HG02642 (cell line): ENCODE results near the gene KNTC1.
"Not testable (repeated sequence)": the region's sequence is repeated elsewhere in the genome, so short reads cannot be mapped to it uniquely, and the experiment has no call there.

Source experiments
- ATAC-seq: cut with Tn5 transposase; IDR thresholded peaks from one replicate; pipeline ENCODE4 v1.9.1; 2021; ENCODE audit warnings: mild to moderate bottlenecking; ENCODE audit not compliant: unreplicated experiment, poor library complexity

The KNTC1 gene

GRCh38 chr12:122610911-122611310, 83.9 kb downstream of the KNTC1 start:
- no peak for ATAC-seq

DNA sequence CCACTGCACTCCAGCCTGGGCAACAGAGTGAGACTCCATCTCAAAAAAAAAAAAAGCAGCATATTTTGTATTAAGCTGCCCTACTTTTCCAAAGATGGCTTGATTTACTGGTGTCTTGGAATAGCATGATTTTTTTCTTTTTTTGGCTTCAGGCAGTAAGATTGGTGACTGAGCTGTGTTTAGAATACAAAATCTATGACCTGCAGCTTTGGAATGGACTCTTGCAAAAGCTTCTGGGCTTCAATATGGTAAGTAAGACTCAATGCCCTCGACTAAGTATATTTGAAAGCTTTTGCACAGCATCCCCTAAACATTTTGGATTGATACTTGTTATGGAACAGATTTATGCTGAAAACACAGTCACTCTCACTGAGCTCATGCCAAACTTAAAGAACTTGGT, 87.8 kb downstream of the KNTC1 start:
- ATAC-seq: no peak

DNA sequence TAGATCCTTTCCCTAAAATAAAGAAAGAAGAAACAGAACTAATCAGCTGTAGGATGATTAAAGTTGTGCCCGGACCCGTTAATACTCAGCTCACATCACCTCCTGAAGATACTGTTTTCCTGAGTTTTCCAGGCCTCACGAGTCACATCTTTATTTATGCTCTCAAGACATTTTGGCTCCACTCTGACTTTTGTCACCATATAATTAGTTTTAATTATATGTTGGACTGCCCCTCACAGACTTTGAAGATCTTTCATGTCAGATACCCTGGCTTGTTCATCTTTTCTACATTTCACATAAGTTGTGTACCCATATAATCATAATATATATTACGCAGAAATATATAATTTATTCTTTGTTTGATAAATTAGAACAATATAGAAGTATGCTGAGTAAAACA, 88.7 kb downstream of the KNTC1 start:
- ATAC-seq: no peak

DNA sequence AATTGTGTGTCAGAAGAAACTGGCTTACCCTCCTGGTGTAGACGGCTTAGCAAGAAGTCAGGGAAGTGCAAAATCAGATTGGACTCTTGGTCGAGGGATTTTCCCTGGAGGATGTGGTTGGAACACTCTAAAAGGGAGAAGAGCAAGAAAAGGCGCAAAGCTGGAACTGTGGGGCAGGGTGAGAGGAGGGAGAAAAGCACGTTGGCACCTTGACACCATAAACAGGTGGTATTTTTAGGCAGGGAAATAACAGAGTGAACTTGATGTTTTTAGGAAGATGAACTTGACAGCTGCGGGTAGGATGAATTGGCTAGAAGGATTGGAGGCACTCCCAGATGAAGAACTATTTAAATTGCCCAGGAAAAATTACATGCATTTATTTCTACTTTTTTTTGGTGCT, 108.4 kb downstream of the KNTC1 start:
- no peak for ATAC-seq

DNA sequence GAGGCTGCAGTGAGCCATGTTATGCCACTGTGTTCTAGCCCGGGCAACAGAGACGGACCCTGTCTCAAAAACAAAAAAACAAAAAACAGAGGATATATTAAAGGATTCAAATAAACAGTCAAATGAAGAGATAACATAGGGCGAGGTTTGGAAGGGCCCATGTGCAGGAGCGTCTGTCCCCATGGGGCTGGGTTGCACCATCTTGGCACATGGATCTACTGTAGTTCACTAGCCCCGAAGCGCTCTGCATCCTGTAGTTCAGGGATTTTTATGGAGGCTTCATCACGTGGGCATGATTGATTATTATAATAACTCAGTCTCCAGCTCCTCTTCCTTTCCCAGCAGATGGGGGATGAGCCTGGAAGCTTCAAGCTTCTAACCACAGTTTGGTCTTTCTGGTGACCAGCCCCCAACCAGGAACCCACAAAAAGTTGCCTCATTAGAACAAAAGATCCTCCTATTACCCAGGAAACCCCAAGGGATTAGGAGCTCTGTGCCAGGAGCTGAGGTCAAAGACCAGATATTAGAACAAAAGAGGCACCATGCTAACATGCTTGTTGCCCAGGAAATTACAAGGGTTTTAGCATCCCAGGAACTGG, 116.3 kb downstream of the KNTC1 start:
- no peak for ATAC-seq

DNA sequence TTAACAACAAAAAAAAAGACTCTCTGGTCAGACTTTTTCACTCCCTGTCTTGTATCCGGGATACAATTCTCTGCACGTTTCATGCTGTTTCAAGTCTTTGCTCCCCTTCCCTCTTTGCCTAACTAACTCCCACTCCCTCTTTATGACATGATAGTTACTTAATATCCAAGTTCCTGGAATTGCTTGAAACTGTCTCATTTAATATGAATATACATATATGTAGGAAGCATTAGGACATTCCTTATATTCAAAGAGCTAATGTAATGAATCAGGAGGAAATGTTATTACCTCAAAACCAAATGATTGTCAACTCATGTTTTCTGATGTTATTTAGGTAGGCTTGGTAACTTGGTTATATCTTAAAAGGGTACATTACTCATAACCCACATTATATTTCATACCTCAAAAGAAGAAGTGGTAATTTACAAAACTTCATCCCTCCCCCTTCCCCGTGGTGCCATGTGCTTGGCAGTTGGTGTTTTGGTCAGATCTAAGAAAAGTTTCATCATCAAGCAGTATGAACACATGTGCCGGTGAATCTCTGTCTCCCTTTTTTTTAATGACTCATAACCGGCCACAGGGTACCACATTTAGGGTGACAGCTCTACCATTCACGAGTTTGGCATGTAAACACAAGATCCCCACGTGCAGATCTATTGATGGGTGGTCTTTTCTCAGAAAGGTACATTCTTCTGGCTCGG, 119.6 kb downstream of the KNTC1 start:
- ATAC-seq: peak; percentile 85

DNA sequence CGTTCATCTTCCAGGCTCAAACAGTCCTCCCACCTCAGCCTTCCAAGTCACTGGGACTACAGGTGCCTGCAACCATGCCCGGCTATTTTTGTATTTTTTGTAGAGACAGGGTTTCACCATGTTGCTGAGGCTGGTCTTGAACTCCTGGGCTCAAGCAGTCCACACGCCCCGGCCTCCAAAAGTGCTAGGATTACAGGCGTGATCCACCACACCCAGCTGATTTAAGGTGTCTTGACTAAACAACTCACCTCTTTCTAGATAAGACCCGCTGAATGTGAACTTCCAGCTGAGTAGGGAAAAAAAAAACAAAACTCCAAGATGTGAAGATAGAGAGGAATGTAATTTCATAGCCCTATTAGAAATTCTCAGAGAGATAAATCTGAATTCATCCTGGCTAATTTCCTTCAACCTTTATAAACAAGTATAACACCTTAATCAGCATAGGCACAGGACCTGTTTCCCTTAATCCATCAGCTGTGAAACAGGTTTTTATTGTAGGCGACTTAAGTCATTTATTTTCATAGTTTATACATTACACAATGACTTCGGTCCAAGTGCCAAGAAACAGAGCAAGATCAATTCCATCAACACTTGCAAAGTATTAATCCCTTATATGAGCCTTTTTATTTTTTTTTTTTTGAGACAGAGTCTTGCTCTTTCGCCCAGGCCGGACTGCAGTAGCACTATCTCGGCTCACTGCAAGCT, 124.6 kb downstream of the KNTC1 start:
- ATAC-seq: no peak

GRCh38 chr12:122653291-122653690, 126.2 kb downstream of the KNTC1 start:
- ATAC-seq: not testable (repeated sequence)

DNA sequence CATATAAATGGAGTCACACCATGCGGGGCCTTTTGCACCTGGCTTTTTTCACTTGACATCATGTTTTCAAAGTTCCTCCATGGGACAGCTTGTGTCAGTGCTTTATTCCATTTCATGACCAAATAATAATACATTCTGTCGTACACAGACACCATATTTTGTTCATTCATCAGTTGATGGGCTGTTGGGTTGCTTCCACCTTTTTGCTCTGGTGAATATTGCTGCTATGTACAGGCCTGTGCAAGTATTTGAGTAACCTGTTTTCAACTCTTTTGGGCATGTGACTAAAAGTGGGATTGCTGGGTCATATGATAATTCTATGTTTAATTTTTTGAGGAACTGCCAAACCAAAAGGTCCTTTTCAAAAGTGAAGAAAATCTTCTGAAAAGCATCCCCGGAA, 129.2 kb downstream of the KNTC1 start:
- no peak for ATAC-seq

- no peak for ATAC-seq
These were observed 132.5 kb downstream of the KNTC1 start for GRCh38 chr12:122659579-122659978.

DNA sequence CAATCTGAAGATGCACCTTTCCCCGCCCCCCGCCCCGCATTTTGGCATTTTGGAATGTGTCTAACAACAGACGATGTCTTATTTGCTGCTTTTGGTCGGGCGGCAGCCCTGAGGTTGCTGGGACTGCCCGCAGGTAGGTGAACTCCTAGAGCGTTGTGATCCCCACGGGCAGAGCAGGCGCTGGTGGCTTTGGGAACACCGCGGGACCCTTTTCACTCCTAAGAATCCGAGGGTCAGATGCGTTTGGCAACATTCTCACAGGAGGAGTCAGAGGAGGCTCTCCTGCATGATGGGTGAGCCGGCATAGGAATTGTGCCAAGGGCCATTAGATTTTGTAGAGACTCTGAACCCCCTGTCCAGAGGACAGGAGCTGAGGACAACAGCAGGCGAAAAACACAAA, 134.2 kb downstream of the KNTC1 start:
- ATAC-seq: no peak

DNA sequence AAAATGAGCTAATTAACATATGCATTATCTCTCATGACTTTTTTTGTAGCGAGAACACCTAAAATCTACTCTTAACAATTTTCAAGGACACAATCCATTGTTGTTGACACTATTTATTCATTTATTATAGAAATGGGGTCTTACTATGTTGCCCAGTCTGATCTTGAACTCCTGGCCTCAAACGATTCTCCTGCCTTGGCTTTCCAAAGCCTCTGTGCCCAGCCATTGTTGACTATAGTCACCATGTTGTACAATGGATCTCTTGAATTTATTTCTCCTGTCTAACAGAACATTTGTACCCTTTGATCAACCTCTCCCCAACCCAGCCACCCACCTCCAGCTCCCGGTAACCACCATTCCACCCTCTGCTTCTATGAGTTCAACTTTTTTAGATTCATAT, 134.9 kb downstream of the KNTC1 start:
- ATAC-seq: no peak

- ATAC-seq: no peak
These were observed 138.3 kb downstream of the KNTC1 start for GRCh38 chr12:122665349-122665748.

- ATAC-seq: no peak
These were observed 138.7 kb downstream of the KNTC1 start for GRCh38 chr12:122665759-122666158.

GRCh38 chr12:122668268-122668667, 141.2 kb downstream of the KNTC1 start:
- no peak for ATAC-seq

DNA sequence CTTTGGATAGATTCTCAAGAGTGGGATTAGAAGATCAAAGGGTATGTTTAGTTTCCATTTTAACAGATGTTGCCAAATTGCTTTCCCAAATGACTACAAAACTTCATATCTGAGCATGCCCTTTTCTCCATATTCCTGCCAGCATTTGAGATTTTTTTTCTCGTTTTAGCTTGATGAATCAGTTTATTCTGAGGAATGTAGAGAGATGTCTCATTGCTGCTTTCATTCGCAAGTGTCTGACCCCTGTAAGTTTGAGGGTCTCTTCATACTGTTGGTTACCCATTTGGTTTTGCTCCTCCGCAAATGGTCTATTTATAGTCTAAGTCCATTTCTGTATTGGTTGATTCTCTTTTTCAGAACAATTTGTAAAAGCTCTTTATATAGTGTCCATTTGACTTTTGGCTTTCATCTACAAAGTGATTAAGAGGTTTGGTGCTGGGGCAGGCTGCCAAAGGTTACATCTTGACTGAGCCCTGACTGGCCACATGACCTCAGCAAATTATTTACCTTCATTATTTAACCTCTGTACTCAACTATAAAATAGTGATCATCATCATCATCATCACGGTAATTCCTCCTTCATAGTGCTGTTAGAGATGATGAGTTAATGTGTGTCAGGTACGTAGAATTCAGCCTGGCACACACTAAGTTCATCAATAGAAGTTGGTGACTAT, 142.5 kb downstream of the KNTC1 start:
- no peak for ATAC-seq

DNA sequence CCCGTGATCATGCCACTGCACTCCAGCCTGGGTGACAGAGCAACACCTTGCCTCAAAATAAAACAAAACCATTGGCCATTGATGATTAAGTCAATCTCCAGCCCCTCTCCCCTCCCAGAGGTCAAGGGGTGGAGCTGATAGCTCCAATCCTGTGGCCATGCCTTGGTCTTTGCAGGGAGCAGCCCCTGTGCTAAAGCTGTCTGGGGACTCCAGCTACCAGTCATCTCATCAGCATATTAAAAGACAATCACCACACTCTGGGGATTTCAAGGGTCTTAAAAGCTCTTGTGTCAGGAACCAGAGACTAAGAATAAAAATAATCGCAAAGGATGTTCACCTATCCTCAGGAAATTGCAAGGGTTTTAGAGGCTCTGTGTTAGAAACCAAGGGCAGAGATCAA, 145.5 kb downstream of the KNTC1 start:
- no peak for ATAC-seq
